B cell (primary cell): ENCODE measurements around the gene ZNF827. TPM values are rescaled to one million over a fixed set of nuclear protein-coding genes. Genes with fewer than 3 reads are reported as not detected.

Source experiments
- ATAC-seq: fragments of 200-7000 bp; cut with Tn5 transposase; one replicate; pipeline ENCODE4 v1.10.0; 2021; ENCODE audit warnings: low read depth, mild to moderate bottlenecking, moderate number of reproducible peaks, moderate library complexity
- CTCF ChIA-PET: fragments of 350-600 bp; sonication (Branson Sonifier 250); formaldehyde crosslinking; loops from one replicate; lab custom pipeline; 2021; ENCODE audit warnings: antibody characterized with exemption, inconsistent platforms; lab: Charles Lee
- POLR2A ChIA-PET: fragments of 350-600 bp; sonication (Branson Sonifier 250); formaldehyde crosslinking; loops from one replicate; lab custom pipeline; 2021; ENCODE audit warnings: antibody characterized with exemption; lab: Charles Lee
- DNase-seq: peaks from one replicate; pipeline ENCODE4 v3.0.0; 2013
- H2AFZ ChIP-seq: 2 replicates; pipeline ENCODE4 v1.6.1; 2012; ENCODE audit warnings: mild to moderate bottlenecking, low read depth, low read length; ENCODE audit not compliant: insufficient read depth, poor library complexity, severe bottlenecking
- H3K27ac ChIP-seq, 2 donors: 1 replicate in 1 of 2; 2 replicates in 1 of 2; pipeline ENCODE4 v1.5.1; 2012 to 2013; ENCODE audit warnings: low read length in 2 of 2, mild to moderate bottlenecking in 2 of 2, moderate library complexity in 1 of 2
- H3K27me3 ChIP-seq, 4 experiments: fragments of 200-600 bp in 1 of 4; sonication (generic) in 1 of 4; replicated peaks in 1 of 4; 1 replicate in 2 of 4; 2 replicates in 2 of 4; pipeline versions ENCODE4 v1.6.1 to v1.7.0; 2013 to 2016; ENCODE audit warnings: low read length in 3 of 4, mild to moderate bottlenecking in 2 of 4, mixed read lengths in 1 of 4, moderate library complexity in 1 of 4; ENCODE audit not compliant: insufficient read depth in 4 of 4, control insufficient read depth in 3 of 4; ENCODE audit errors: control extremely low read depth in 1 of 4
- H3K36me3 ChIP-seq, 2 experiments: replicated peaks in 1 of 2; 1 replicate in 1 of 2; 2 replicates in 1 of 2; pipeline versions ENCODE4 v1.6.1 to v1.7.1; 2013; ENCODE audit warnings: low read length in 1 of 2; ENCODE audit not compliant: insufficient read depth in 2 of 2, control insufficient read depth in 1 of 2; ENCODE audit errors: control extremely low read depth in 1 of 2, extremely low read depth in 1 of 2
- H3K4me1 ChIP-seq, 2 donors: fragments of 200-600 bp in 1 of 2; sonication (generic) in 1 of 2; 1 replicate in 1 of 2; 2 replicates in 1 of 2; pipeline versions ENCODE4 v1.5.1 to v1.6.1; 2013 to 2017; ENCODE audit warnings: low read length in 2 of 2; ENCODE audit not compliant: control insufficient read depth in 2 of 2, insufficient read depth in 2 of 2
- H3K4me2 ChIP-seq: replicated peaks from 2 replicates; pipeline ENCODE3; 2012; ENCODE audit warnings: mild to moderate bottlenecking, low read depth, low read length; ENCODE audit not compliant: poor library complexity, severe bottlenecking
- H3K4me3 ChIP-seq, 5 experiments: fragments of 200-600 bp in 1 of 5; sonication (generic) in 1 of 5; 1 replicate in 3 of 5; 2 replicates in 2 of 5; pipeline versions ENCODE4 v1.5.1 to v1.7.0; 2011 to 2016; ENCODE audit warnings: low read length in 4 of 5, mild to moderate bottlenecking in 4 of 5, low read depth in 2 of 5, control low read depth in 1 of 5, moderate library complexity in 1 of 5; ENCODE audit not compliant: insufficient read depth in 1 of 5; ENCODE audit errors: control extremely low read depth in 1 of 5, extremely low read depth in 1 of 5
- H3K79me2 ChIP-seq: fragments of 200-600 bp; sonication (generic); one replicate; pipeline ENCODE4 v1.6.0; 2016; ENCODE audit warnings: low read length; ENCODE audit not compliant: control insufficient read depth, insufficient read depth
- H3K9ac ChIP-seq: fragments of 200-600 bp; sonication (generic); 2 replicates; pipeline ENCODE4 v1.6.1; 2017; ENCODE audit warnings: mild to moderate bottlenecking, low read length, moderate library complexity
- H3K9me3 ChIP-seq, 3 donors: one replicate each; pipeline versions ENCODE4 v1.6.1 to v1.7.1; 2013; ENCODE audit warnings: low read length in 2 of 3; ENCODE audit not compliant: control insufficient read depth in 2 of 3, insufficient read depth in 1 of 3; ENCODE audit errors: control extremely low read depth in 1 of 3
- H4K20me1 ChIP-seq: 2 replicates; pipeline ENCODE4 v1.6.0; 2012; ENCODE audit warnings: mild to moderate bottlenecking, low read length; ENCODE audit not compliant: insufficient read depth, control insufficient read depth, poor library complexity, severe bottlenecking
- H3K27ac Mint-ChIP-seq: one replicate; pipeline ENCODE4 v1.8.0; 2021; ENCODE audit warnings: mixed read lengths
- H3K27me3 Mint-ChIP-seq: one replicate; pipeline ENCODE4 v1.8.0; 2021; ENCODE audit warnings: mixed read lengths
- H3K4me1 Mint-ChIP-seq: one replicate; pipeline ENCODE4 v1.8.0; 2021; ENCODE audit warnings: mixed read lengths
- H3K4me3 Mint-ChIP-seq: one replicate; pipeline ENCODE4 v1.8.0; 2021; ENCODE audit warnings: mixed read lengths
- H3K9me3 Mint-ChIP-seq: one replicate; pipeline ENCODE4 v1.8.0; 2022; ENCODE audit warnings: mixed read lengths; ENCODE audit not compliant: insufficient read depth
- EZH2 ChIP-seq: IDR thresholded peaks from 2 replicates; pipeline ENCODE4 v1.6.1; 2012; ENCODE audit warnings: borderline replicate concordance, low read depth, mild to moderate bottlenecking, moderate library complexity, low read length; ENCODE audit not compliant: insufficient read depth, poor library complexity, severe bottlenecking
- WGBS: methylation state at CpG from one replicate; pipeline ENCODE4 v1.1.5; 2013; ENCODE audit warnings: missing lambda C conversion rate; ENCODE audit not compliant: insufficient coverage; 5-methylcytosine and 5-hydroxymethylcytosine counted together
- intact Hi-C: fragments of 100-400 bp; cut with micrococcal nuclease; formaldehyde crosslinking; loops from one replicate; pipeline ENCODE4 v1.10.0; 2022
- polyA plus RNA-seq: library from polyadenylated mRNA; depleted of rRNA; stranded (reverse); fragments of >200 nt; gene quantifications from 2 replicates; pipeline ENCODE4 v1.2.3, GENCODE V29; 2012
- total RNA-seq, 2 donors: library from RNA; stranded (reverse); fragments of 120-200 nt in 1 of 2; gene quantifications; 1 replicate in 1 of 2; 2 replicates in 1 of 2; pipeline versions ENCODE4 v1.2.3 to v1.2.4, GENCODE V29; 2013 to 2022
- TF ChIP-seq, protein P1 (sequence below): fragments of 200-600 bp; IDR thresholded peaks from one replicate; pipeline ENCODE4 v1.8.0; 2022; ENCODE audit warnings: antibody characterized with exemption, mild to moderate bottlenecking

ZNF827 gene
- total and polyA plus RNA-seq, 2 donors (not counting 1 experiment from before 2014, with no cell fraction given): 20.6 to 30.1 TPM

DNA sequence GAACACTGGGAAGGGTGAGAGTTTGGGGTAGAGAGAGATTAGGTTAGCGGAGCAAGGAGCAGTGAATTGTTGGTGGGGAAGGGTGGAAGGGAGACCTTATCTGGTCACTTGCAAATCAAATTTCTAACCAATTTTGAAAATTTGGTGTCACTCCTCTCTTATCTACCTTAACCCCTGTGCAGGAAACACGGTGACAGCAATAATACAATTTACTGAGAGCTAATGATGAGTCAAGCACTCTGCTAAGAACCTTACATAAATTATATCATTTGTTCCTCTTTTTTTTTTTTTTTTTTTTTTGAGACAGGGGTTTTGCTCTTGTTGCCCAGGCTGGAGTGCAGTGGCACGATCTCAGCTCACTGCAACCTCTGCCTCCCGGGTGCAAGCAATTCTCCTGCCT, 142.3 kb downstream of the ZNF827 start:
- no CpG with 5 or more reads among the region's 4 CpGs for WGBS
- no peaks in the 10 kb centered on the region for H3K4me1 ChIP-seq

DNA sequence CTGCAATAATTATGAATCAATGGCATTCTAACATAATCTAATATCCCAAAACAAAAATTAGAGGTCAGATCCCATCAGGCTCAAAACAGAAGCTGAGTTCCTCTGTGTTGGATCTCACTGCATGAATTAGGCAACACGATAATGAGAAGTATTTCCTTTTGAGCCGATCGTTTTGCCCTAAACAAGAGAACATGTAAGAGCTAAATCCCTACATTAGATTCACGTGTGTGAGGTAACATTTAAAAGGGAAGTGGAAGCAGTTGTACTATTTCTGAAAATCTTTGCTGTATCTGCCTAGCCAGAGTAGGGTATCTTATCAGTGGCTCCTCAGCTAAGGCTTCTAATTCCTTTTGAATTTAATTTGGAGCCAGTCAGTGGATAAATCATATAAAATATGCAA, 143.1 kb downstream of the ZNF827 start:
- intact Hi-C loops: no loop called here
- Histone ChIP-seq H3K4me3 (no peak overlapping the region), H2AFZ (no peak overlapping the region), H3K9me3 (no peaks in the 10 kb centered on the region), H4K20me1 (no peaks in the 10 kb centered on the region), H3K36me3 (peaks cover 0 to 5% of the 10 kb centered on the region in 2 experiments), H3K79me2 (no peaks in the 10 kb centered on the region), H3K9ac (no peak overlapping the region), H3K27ac (no peak overlapping the region), H3K27me3 (no peaks in the 10 kb centered on the region), H3K4me2 (no peak overlapping the region), H3K4me1 (no peaks in the 10 kb centered on the region)
- no peak for DNase-seq
- Mint-ChIP-seq H3K27me3 (no peaks in the 10 kb centered on the region), H3K9me3 (no peaks in the 10 kb centered on the region), H3K27ac (no peak overlapping the region), H3K4me3 (no peak overlapping the region), H3K4me1 (no peaks in the 10 kb centered on the region)
- ChIA-PET POLR2A (no interaction called here), CTCF (no interaction called here)
- WGBS: no CpG with 5 or more reads among the region's 4 CpGs
- ATAC-seq: no peak
- TF ChIP-seq EZH2: no peak
- TF ChIP-seq, protein P1, sequence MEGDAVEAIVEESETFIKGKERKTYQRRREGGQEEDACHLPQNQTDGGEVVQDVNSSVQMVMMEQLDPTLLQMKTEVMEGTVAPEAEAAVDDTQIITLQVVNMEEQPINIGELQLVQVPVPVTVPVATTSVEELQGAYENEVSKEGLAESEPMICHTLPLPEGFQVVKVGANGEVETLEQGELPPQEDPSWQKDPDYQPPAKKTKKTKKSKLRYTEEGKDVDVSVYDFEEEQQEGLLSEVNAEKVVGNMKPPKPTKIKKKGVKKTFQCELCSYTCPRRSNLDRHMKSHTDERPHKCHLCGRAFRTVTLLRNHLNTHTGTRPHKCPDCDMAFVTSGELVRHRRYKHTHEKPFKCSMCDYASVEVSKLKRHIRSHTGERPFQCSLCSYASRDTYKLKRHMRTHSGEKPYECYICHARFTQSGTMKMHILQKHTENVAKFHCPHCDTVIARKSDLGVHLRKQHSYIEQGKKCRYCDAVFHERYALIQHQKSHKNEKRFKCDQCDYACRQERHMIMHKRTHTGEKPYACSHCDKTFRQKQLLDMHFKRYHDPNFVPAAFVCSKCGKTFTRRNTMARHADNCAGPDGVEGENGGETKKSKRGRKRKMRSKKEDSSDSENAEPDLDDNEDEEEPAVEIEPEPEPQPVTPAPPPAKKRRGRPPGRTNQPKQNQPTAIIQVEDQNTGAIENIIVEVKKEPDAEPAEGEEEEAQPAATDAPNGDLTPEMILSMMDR: no peak

More for the DNA sequence above, 142.3 kb downstream of the ZNF827 start:
- no peaks in the 10 kb centered on the region for H3K9me3 Mint-ChIP-seq
- CTCF ChIA-PET: no interaction called here
- no peaks in the 10 kb centered on the region for H4K20me1 ChIP-seq
- H3K27ac ChIP-seq: no peak overlapping the region
- intact Hi-C loops: no loop called here
- no peak overlapping the region for H3K4me2 ChIP-seq
- H3K4me3 ChIP-seq: no peak overlapping the region
- H3K9ac ChIP-seq: no peak overlapping the region
- peaks cover 0 to 5% of the 10 kb centered on the region in 2 experiments for H3K36me3 ChIP-seq
- H3K27ac Mint-ChIP-seq: no peak overlapping the region
- H2AFZ ChIP-seq: no peak overlapping the region
- TF ChIP-seq, protein P1: no peak
- no peak for TF ChIP-seq EZH2
- no peaks in the 10 kb centered on the region for H3K9me3 ChIP-seq
- H3K4me3 Mint-ChIP-seq: no peak overlapping the region
- H3K27me3 ChIP-seq: no peaks in the 10 kb centered on the region
- H3K4me1 Mint-ChIP-seq: no peaks in the 10 kb centered on the region
- POLR2A ChIA-PET: no interaction called here
- DNase-seq (no peak), ATAC-seq (no peak)
- H3K27me3 Mint-ChIP-seq: no peaks in the 10 kb centered on the region
- H3K79me2 ChIP-seq: no peaks in the 10 kb centered on the region
